Epidermal melanocyte (primary cell): Measurements from ENCODE around the gene IARS2.
"Not testable (repeated sequence)": the region's sequence is repeated elsewhere in the genome, so short reads cannot be mapped to it uniquely, and the experiment has no call there.

ENCODE experiments used
- DNase-seq: peaks from one replicate; pipeline ENCODE4 v3.0.0; 2011; ENCODE audit warnings: low spot score; ENCODE audit not compliant: insufficient read length

IARS2 gene

GRCh38 chr1:220112600-220112999, 18.7 kb downstream of the IARS2 start:
- not testable (repeated sequence) for DNase-seq

- no peak for DNase-seq
Observed at GRCh38 chr1:220113136-220113695, 19.3 kb downstream of the IARS2 start.

GRCh38 chr1:220119043-220119512, 25.1 kb downstream of the IARS2 start:
- DNase-seq, result no peak

DNA sequence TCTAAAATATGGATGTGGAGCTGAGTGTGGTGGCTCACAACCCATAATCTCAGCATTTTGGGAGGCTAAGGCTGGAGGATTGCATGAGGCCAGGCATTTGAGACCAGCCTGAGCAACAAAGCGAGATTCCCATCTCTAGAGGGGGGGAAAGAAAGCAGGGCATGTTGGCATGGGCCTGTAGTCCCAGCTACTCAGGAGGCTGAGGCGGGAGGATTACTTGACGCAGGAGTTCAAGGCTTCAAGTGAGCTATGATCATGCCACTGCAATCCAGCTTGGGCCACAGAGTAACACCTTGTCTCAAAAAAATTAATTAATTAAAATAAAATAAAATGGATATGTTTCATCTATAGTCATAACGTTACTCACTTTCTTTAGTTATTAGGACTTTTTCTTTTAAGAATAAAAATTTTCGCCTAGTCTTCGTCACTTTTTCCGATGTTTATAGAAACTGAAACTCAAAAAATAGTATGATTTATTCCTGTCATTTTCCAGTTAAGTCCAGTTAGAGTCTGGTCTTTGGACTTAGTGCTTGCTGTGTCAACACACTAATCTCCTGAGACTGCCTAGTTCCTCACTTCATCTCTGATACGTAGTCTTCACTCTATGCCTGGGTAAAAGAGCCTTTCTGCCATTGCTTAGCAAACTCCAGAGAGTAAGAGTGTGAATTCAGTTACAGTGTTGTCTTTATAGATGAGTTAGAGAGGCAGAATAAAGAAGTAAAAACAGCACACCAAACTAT, 28.0 kb downstream of the IARS2 start:
- no peak for DNase-seq

DNA sequence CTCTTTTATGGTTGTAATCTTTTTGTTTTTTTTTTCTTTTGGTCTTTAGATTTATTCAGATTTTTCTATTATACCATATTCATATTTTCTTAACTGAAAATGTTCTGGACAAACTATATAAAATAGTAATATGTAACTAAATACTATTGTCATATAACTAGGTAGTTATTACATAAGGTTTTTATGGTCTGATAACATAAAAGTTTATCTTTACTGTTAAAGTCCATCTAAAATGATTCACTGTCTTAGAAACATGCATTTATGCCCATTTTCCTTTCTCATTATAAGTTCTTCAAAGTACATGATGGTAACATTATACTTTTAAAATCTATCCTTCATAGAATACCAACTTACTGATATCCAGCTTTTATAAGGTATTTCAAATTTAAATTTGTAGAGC, 29.1 kb downstream of the IARS2 start:
- DNase-seq, result no peak

GRCh38 chr1:220123889-220124288, 30.0 kb downstream of the IARS2 start:
- DNase-seq, result no peak

DNA sequence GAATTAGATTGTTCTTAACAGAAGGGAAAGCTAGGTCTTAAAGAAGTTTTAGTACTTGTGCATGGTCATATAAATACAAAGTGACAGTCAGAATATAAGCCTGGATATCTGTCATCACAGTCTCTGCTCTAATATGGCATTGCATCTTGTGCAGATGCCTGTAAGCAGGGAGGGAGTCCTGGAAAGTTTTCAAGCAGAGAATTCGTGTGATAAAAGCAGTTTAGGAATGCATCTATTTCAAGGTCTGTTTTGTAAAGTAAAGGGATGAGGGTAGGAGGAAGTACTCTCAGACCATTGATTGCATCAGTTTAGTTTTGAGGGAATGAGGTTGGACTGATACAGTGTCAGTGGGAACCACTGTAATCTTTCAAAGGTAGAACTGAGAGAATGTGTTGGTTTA, 30.6 kb downstream of the IARS2 start:
- DNase-seq, result no peak

- no peak for DNase-seq
Observed at GRCh38 chr1:220127076-220127475, 33.1 kb downstream of the IARS2 start.

DNA sequence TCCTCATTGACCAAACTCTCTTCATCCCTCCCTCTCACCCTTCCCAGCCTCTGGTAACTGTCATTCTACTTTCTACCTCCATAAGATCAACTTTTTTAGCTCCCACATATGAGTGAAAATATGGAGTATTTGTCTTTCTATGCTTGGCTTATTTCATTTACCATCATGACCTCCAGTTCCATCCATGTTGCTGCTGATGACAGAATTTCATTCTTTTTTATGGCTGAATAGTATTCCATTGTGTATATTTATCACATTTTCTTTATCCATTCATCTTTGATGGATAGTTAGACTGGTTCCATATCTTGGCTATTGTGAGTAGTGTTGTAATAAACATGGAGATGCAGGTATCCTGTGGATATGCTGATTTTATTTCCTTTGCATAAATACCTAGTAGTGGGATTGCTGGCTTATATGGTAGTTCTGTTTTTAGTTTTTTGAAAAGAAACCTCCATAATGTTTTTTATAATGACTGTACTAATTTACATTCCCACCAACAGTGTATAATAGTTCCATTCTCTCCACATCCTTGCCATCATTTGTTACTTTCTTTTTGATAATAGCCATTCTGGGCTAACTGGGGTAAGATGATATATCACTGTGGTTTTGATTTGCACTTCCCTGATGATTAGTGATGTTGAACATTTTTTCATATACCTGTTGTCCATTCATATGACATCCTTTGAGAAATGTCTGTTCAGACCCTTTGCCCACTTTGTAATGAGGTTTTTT, 35.7 kb downstream of the IARS2 start:
- DNase-seq, result no peak

- no peak for DNase-seq
Observed at GRCh38 chr1:220135755-220136154, 41.8 kb downstream of the IARS2 start.

DNA sequence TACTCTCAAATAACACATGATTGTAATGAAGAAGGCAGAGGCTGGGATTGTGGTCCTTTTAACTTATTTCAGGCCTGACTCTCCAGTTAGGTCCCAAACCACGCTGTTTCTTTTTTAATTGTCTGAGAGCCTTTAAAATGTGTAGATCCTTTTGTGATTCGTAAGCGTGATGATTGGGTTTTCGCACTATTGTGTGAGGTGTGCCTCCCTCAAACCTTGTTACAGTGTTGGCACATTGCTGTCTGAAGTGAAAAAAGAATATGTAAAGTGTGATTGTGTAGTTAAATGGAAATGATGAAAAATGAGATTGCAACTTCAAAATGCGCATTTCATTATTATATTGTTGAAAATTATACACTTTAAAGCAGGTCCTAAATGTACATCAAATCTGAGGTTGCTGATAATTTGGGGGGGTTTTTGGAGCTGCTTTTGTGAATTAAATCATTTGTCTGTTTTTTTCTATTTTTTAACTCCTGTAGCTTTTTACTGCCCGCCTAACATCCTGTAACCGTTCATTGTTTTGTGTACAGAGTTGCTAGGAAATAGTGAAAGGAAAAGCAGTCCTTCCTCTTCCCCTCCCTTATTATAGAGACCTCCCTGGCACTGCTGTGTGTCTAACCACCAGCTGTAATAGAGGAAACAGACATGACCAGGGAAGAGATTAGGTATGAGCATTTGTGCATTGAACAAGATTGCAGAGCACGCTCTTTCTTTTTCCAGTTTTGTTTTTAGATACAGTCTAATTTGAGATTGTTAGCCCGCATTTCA, 43.3 kb downstream of the IARS2 start:
- no peak for DNase-seq

DNA sequence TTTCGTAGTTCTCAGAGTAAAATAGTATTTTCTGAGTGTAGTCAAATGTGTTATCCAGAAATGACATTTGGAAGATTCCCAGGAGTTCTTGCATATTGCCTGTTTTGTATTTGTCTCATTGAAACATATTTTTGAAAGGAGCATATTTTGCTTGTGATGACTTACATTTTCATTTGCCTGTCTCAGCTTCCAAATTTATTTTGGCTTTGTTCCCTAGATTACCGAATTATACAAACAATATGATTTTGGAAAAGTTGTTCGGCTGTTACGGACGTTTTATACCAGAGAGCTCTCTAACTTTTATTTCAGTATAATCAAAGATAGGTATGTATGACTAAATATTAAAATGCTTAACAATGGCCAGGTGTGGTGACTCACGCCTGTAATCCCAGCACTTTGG, 46.0 kb downstream of the IARS2 start:
- DNase-seq, result no peak

DNA sequence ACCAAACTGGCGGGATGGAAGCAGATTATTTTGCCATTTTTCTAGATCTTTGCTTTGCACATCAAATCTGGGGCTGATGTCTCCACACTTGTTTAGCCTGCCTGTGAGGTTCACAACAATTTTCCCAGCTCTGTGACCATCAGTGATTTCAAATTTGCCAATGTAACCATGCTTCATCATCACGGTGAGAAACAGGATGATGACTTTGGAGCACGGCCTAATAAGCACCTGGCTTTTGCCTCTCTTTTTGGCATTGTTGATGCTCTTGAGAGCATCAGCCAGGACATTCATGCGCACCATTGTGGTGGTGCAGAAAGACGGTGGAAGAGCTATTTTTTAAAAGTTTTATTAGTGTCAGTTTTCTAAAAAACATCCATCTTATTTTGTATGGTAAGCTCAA, 50.1 kb downstream of the IARS2 start:
- DNase-seq, result no peak

DNA sequence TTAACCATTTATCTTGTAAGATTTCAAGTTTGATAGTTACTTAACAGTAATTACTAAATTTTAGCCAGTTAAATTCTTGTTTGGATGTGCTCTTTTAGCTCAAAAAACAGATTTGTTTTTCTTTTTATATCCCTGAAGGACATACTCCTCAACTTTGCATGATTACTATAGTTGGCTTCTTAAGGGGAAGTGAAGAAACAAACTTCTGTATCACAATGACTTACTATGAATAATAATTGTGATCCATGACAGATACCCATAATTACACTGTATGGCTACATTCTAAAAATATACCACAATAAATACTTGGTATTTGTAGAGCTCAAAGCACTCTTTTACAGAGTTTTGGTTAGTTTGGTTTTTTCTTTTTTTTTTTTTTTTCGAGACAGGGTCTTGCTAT, 55.8 kb downstream of the IARS2 start:
- DNase-seq, result no peak

DNA sequence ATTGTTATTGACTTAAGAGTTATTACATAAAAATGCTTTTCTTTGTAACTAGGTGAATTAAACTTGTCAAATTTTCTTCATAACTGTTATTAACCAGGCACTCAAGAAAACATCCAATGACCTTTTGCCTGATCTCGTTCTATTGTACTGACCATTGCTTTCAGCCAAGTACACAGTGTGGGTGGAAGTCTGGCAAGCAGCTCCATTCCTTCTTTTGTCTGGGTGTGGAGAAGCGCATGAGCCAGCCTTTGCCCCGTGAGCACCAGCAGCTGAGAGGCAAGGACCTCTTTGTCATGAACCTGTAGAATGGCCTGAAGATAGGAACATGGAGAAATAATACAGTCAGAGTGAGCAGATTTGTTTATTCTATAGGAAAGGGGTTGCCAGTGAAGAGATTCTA, 57.5 kb downstream of the IARS2 start:
- DNase-seq, result no peak

DNA sequence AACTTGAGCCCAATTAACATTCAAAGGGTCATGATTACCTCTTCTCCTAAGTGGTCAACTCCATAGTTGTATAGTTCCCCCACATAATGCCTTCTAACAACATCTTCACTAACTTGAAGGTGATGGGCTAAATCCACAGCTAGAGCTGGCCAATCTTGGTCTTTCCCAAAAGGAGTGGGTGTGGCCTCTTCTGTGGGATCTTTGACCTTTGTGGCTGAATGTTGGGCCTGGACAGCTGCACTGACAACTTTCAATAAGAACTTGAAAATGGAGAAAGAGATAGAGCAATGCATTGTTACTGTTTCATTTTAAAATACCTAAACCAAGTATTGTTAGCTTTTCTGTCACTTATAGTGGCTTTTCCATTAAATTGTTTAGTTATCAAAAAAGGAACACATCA, 59.2 kb downstream of the IARS2 start:
- DNase-seq, result no peak

DNA sequence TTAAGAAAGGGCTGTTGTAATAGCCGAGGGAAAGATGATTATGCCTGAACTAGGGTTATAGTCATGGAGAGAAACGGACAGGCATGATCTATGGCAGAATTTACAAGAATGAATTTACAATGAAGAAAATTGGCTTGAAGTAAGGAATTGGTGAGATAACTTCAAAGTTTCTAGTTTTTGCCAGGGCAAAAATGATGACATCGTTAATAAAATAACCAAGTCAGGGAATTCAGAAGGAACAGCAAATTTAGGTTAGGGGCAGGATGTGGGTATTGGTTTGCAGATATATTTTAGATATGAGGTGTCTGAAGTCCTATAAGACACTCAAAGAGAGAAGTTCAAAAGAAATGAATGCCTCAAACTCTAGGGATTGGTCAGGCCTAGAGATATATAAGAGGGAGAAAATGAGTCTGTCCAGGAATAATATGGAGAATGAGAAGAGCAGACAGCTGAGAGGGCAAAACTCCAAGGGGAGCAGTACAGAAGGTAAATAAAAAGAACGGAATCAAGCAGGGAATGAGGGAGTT, 62.8 kb downstream of the IARS2 start:
- no peak for DNase-seq

DNA sequence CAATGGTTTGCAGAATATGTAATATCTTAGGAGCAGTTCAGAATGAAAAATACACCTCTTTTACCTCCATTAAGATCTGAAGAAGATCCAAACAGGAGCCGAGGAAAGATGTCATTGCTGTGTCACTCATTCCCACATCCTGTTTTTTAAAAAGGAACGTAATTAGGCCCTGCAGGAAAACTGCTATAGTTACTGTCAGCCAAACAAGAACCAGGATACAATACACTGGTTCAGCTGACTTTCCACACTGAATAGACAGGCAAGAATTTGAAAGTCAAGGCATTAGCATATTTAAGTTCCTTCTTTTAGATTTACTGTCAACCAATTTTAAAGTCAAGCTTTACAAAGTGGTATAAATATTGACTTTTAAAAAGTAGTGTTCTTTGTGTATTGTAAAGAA, 63.8 kb downstream of the IARS2 start:
- DNase-seq, result no peak

DNA sequence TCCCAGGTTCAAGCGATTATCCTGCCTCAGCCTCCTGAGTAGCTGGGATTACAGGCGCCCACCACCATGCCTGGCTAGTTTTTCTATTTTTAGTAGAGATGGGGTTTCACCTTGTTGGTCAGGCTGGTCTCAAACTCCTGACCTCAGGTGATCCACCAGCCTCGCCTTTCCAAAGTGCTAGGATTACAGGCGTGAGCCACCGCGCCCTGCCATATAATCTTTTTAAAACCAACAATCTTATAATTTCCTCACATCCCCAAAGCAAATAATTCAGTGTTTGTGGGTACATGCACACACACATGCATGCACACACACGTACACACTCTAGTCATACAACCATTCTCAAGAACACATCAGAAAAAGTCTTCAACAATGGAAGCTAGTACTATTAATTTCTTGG, 64.6 kb downstream of the IARS2 start:
- DNase-seq, result not testable (repeated sequence)

DNA sequence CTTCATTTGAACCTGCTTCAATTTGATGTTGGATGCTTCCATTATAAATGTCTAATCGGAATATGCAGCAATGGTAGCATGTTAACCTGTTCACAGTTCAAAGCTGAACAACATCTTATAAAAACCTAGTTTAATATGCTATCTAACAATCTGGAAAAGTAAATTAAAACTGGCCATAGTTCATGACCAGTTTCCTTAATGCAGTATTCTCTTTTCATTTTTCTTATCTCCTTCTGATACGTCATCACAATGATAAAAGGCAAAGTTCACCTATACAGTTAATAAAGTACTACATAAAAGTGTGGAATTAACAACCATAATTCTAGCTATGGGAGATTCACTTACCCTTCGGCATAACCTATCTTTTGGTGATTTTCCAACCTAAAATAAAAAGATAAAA, 65.1 kb downstream of the IARS2 start:
- no peak for DNase-seq

GRCh38 chr1:220160027-220160426, 66.1 kb downstream of the IARS2 start:
- no peak for DNase-seq

DNA sequence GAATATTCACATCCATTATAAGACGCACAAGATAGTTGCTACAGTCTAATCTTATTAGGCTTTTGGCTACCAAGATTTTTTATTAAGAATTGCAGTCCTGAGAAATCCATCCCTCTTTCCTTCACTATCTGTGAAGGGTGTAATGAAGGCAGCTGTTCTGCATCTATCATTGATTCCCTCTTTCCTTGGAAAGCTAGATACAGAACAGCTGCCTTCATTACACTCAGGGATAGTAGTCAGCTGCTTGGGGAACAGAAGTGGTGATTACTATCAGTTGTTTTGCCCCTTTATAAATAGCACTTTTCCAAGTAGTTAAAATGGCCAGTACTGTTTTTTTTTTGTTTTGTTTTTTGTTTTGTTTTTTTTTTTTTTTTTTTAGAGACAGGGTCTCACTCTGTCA, 70.2 kb downstream of the IARS2 start:
- no peak for DNase-seq
